PC-3 (cell line): Measurements from ENCODE around the gene POLR1E.

Source experiments
- CTCF ChIP-seq: fragments of 300-600 bp; sonication (generic); conservative IDR thresholded peaks from 2 replicates; pipeline ENCODE4 v1.5.1; 2017; ENCODE audit warnings: antibody characterized with exemption, low read depth, mild to moderate bottlenecking, low read length
- EZH2 ChIP-seq: fragments of 300-600 bp; sonication (generic); IDR thresholded peaks from one replicate; pipeline ENCODE4 v1.6.1; 2017; ENCODE audit warnings: antibody characterized with exemption, mild to moderate bottlenecking, low read length; ENCODE audit not compliant: unreplicated experiment
- EZH2phosphoT487 ChIP-seq: fragments of 300-600 bp; sonication (generic); IDR thresholded peaks from 2 replicates; pipeline ENCODE4 v1.6.1; 2018; ENCODE audit warnings: mild to moderate bottlenecking, antibody characterized with exemption, low read length, borderline replicate concordance

DNA sequence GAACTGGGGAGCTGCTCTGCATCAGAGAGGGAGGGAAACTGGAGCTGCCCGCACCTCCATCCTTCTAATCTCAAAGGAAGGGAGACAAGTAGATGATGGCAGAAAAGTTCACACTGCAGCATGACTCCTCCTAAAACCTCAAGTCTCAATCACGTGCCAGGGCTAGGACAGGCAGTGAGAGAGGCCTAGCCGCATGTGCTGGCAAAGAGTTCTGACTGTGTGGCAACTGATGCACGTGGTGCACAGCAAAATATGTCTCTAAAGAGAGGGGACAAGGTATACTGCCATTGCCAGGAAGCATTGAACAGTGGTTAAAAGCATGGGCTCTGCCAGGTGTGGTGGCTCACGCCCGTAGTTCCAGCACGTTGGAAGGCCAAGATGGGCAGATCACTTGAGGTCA lies 52.4 kb downstream of the POLR1E start:
- no peak for TF ChIP-seq CTCF
- TF ChIP-seq EZH2 = no peak
- TF ChIP-seq EZH2phosphoT487 = no peak
